GM19238 (cell line): ENCODE results near the gene MGLL.

Experiments
- DNase-seq: peaks from one replicate; pipeline ENCODE4 v3.0.0; 2011; ENCODE audit warnings: low spot score; ENCODE audit not compliant: insufficient read length

The MGLL gene

DNA sequence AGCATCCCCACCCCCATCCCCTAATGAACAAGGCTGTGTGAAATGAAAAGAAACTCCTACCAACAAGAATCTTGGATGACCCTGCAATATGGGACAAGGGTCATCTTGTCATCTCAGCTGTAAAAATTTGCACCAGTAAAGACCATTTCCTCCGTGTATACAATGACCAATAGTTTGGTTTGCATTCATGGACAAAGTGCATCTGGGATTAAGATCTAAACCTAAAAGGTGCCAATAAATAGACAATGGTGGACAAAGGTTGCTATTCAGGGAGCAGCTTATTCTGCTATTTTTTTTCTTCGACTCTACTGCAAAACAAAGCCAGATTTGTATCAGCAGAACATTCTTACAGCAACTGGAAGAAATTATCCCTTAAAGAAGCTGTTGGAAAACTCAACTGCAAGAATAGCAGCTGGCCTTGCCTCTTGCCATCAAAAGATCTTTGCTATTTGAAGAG, 8.0 kb downstream of the MGLL start:
- no peak for DNase-seq

DNA sequence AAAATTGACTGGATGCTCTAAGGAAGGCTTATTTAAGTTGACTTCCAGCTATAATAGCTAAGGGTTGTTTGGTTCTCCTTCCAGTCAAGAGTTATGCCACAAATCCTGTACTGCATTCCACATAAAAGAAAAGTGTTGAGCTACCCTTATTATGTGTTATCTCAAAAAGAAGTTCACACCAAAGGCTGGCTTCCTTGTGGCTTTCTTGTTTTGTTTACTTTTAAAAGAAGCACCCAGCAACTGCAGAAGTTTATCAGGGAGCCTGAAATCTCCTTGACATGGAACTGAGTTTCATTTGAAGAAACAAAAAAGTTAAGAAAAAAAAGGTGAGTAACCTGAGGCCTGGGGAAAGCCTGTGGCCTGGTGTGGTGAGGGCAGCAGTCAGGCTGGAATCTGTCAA, 10.2 kb downstream of the MGLL start:
- DNase-seq: no peak

DNA sequence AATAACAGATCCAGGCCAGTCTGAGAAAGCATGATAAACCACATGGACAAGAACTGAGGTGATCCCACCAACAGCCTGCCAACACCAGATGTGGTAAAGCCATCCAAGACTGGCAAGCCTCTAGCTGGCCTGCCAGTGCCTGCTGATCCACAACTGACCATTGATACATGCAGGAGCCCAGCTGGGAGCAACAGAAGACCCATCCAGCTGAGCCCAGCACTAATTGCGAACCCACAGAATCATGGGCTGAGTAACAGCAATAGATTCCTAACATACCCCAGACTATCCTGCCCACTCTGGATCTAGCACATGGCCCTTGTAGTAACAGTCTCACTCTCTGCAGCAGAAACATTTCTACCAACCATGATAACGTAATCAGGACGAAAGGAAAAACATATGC, 10.6 kb downstream of the MGLL start:
- DNase-seq: no peak

DNA sequence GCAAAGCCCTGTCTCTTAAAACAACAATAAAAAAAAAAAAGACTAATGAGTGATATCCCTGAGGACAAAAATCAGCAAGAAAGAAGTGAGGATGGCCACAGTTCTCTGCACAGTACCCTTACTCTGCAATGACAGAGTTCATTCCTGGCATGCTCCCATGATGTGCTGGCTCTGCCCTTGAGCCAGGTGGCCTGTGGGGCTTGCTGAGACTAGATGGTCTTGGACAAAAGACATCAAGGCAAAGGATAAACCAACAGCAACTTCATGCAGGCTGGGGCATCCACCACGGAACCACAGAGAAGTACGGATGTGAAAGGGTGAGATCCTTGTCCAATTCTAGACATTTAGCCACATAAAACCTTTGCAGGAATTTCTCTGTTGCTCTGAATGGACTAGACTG, 12.7 kb downstream of the MGLL start:
- DNase-seq: no peak

DNA sequence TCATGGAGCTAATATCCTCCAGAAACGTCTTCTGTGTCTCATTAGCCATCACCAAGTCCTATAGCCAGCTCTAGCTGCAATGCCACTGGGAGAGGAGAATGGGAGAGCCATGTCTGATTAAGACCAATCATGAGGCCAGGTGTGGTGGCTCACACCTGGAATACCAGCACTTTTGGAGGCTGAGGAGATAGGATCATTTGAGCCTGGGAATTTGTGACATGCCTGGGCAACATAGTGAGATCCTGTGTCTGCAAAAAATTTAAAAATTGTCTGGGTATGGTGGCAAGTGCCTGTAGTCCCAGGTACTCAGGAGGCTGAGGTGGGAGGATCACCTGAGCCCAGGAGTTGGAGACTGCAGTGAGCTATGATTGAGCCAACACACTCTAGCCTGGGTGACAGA, 13.1 kb downstream of the MGLL start:
- DNase-seq: no peak

DNA sequence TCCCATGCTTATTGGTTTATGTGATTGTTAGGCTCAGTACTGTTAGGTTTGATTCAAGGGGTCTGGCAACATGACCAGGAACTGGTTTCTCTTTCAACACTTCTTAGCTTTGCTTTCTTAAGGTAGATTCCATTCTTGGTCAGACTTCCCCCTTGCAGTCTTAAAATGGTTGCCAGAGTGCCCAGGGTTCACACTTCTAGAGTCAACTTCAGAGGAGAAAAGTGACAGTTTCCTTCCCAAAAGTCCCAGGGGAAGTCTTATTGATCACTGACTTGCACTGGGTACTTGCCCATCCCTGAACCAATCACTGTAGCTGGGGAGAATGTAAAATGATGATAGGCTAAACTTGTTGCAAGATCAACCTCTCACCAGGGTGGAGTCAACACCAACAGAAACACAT, 14.1 kb downstream of the MGLL start:
- peak; percentile 30 for DNase-seq

DNA sequence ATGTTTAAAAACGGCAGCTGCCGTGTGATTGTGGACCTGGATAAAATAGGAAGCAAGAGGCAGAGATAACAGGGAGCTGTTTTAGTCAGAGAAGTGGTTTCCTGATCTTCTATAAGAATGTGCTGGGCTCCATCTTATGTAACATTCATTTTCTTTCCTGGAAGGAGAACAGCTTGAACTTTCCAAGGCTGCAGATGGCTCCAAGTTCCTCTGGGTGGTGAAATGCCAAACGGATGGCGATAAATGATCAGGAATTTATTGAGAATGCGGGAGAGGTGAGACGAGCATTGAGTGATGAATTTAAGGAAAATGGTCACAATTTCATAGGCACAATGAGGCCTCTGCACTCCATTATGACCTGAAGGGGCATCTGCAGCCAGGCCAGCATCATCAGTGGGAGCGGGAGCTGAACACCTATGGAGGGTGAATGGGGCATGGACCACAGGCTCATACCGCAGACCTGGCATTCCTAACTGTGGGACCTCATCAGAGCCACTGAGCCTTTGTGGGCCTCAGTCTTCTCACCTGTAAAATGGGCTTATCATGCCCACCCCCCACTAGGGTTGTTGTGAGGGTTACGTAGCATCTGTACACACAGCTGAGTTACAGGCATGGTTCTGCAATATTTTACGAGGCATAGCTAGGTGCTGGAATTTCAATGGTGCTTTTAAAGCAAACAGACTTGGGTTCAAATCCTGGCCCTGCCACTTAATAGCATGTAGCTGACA, 17.1 kb downstream of the MGLL start:
- DNase-seq: no peak

DNA sequence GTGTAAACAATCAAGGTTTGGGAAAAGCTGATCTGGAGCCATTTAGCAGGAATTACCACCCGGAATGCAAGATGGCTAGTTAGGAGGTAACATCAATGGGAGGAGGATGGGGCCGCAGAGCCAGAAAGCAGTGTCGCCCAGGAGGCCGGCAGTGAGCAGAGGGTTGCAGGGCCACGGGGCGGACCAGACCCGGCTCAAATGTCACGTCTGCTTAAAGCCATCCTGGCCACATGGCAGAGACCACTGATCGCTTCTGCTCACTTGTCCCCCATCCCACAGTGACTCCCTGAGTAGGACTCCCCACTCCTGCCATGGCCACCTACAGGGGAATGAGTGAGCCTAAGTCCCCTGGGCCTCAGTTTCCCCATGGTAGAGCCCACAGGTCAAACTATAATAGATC, 18.2 kb downstream of the MGLL start:
- DNase-seq: no peak

DNA sequence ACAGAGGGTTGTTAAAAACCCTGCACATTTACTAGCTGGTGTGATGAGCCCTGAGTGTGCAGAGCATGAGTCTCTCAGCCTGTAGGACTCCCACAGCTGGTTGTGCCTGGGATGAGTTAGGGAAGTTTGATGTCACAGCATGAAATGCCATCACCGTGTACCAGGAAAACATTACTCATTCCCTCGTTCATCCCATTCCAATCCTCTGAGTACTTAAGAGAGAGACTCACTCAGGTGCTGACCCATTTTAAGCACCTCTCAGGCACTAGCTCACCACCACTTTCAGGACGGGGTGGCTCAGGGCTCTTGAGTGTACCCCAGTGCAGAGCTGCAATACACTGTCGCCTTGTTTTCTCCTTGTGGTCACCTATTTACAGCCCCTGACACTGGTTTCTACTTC, 18.7 kb downstream of the MGLL start:
- DNase-seq: no peak

DNA sequence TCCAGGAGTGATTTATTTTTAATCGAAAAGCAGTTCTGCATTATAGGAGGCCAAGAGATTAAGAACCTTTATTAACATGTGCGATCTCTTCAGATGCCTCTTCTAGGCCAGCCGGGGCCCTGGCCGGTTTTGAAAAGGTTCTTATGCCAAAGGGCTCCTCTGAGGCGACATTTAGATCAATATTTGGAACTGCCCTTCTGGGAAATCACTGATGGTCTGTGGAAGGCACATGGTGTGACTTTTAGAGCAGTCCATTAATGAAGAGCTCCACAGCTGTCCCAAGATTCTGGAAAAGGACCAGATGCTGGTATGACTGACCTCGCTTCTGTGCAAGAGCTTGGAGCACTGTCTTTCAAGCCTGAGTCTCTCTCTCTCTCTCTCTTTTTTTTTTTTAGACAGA, 19.7 kb downstream of the MGLL start:
- no peak for DNase-seq

DNA sequence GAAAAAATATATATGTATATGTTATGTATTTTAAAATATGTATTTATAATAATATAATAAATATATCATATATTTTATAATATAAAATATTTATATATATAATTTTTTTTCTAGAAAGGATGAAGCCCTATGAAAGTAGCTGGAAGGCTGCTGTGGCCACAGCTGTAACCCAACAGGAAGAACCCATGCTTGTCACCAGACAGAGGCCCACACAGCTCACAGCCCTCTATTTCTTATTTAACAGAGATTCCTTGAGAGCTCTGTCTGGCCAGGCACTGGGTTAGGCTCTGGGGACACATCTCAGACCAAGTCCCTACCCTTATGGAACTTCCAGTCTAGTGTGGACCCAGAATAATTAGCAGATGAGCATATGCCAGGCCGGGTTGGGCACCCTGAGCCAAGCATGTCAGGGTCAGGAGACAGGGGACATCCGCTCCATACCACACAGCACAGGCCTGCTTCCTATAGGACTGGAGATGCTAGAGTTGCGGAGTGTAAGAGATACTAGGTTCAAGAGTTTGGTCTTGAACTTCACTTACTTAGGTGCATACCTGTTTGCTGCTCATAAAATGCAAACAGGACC, 20.5 kb downstream of the MGLL start:
- DNase-seq: no peak

DNA sequence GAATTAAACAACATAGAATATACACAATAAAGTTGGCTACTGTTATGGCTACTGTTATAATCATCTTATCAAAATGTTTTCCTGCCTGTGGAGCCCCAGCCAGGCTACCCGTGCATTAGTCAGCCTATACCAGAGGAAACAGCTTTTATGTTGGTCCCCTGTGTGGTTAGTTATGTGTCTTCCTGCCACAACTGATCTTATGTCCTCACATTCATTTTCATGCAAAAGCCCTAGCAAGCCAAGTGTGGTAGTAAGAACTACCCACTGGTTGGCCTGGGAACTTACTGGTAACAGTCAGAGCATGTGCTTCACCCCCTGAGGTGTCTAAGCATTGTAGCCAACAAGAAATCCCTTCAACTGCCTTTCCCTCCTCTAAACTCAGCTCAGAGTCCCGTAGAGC, 21.8 kb downstream of the MGLL start:
- peak; percentile 23 for DNase-seq

DNA sequence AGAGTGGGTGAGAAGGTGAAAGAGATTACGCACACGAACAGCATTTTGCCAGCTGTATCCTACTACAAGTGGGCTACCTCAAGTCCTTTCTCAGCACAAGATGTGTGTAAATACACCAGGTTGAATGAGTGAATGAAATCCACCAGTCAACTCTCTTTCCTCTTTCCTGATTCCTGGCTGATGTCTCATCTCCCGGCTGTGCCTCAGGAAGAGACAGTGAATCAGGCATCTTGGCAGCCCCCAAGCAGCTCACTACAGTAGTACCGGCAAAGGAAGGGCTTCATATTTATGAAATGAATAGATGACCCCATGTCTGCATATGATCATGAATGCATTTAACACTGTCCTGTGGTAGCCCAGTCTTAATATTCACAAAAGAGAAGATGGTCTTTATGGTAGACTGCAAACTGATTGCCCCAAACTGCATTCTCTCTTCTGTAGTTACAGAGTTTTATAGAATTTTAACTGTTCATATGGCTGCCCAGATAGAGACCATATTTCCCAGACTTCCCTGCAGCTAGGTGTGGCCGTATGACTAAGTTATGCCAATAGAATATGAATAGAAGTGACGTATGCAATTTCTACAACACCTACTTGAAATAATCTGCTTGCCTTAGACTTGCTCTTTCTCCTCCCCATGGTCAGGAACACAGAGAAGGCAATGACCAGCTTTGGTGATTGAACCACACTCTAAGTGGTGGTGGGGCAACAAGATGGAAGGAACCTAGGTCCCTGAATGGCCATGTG, 22.7 kb downstream of the MGLL start:
- DNase-seq: no peak

DNA sequence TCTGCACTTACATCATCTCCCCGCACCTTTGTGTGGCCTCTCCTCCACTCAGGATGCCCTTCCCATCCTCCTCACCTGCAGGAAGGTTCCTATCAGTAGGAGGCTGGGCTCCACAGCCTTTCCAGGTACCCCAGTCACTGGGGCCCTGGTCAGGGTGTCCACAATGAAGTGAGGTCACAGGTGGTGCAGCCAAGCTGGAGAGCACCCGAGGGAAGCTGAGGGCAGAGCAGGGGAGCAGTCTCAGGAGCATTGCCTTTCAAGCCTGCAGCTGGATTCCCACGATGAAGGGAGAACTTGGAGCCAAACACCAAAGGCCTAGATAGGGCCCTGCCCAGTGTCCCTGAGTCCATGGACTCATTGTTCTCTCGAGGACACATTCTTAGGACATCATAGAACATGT, 23.6 kb downstream of the MGLL start:
- no peak for DNase-seq

DNA sequence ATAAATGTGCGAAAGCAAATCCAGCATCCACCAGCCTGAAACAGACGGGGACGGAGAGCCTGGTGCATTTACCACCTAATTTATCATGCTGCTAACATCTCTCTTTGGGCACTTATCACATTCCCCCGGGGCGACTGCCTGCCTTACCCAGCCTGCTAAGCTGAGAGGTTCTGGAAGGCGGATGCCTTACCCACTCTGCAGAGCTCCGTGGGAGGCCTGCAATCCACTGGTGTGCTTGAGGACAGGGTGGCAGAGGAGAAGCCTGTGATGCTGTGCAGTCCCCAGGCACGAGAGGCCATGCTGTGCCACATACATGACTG, 25.5 kb downstream of the MGLL start:
- no peak for DNase-seq

DNA sequence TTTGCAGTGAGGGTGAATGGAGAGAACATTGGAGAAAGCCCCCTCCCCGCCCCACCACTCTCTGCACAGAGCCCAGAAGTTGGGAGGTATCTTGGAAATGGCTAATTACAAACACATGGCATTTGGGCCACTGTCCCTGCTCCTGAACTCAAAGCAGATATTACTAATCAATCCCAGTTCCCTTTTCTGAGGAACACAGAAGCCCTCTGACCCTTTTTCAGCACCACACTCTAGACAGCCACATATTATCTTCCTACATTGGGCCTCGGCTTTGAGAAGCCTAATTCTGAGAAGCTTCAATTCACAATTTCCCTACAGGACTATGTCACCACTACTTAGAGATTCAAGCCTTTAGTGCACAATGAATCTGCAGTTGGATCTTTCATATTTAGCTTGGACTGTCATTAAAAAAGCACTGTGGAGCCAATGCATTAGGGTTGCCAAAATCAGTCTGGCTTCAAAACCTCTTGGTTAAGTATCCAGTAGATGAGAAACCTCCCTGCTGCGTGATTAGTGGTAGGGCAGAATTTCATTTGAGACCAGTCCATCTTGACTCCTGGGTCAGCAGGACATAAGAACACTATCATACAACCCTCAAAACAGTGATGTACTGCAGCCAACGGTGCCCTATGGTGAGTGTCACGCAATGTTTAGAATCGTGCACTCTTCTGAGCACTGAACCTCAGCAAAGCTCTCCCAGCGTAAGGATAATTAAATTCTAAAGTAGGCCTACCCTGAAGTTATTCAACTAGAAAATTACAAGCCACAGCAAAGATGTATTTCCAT, 26.1 kb downstream of the MGLL start:
- no peak for DNase-seq

DNA sequence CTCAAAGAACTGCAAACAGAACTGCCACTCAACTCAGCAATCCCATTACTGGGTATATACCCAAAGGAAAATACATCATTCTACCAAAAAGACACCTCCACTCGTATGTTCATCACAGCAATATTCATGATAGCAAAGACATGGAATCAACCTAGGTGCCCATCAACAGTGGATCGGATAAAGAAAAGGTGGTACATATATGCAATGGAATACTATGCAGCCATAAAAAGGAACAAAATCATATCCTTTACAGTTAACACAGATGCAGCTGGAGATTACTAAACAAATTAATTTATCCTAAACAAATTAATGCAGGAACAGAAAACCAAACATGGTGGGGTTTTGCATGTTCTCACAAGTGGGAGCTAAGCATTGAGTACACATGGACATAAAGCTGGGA, 27.3 kb downstream of the MGLL start:
- DNase-seq: no peak

DNA sequence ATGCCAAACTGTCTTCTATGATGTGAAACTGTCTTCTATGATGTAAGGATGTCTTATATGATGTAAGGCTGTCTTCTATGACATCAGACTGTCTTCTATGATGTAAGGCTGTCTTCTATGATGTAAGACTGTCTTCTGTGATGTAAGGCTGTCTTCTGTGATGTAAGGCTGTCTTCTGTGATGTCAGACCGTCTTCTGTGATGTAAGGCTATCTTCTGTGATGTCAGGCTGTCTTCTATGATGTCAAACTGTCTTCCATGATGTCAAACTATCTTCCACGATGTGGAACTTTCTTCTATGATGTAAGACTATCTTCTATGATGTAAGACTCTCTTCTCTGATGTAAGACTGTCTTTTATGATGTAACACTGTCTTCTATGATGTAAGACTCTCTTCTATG, 27.9 kb downstream of the MGLL start:
- no peak for DNase-seq

DNA sequence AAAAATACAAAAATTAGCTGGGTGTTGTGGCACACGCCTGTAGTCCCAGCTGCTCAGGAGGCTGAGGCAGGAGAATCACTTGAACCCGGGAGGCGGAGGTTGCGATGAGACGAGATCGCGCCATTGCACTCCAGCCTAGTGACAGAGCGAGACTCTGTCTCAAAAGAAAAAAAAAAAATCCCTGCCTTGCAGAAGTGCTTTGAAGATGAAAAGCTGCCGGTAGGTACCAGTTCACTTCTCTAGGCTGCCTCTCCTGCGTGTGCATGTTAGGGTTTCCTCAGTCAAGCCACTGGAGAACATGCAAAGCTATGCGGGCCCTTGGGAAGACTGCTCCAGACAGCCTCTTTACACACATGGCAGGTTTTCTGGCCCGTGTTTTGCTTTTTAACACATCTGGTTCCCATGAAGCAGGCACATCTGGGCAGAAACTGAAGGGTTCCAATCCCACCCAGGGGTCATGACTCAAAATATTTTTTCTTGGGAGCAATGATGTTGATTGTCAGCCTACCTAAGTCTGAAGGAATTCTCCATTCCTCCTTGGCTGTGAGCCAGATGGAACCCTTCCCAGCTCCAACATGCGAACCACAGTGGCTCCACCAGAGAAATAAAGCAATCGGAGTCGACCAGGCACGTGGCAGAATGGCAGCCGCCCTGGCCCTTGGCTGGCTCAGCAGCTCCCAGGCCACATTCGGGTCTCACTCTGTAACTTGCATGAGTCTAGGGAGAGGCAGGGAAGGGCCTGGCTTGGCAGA, 29.6 kb downstream of the MGLL start:
- DNase-seq: no peak

DNA sequence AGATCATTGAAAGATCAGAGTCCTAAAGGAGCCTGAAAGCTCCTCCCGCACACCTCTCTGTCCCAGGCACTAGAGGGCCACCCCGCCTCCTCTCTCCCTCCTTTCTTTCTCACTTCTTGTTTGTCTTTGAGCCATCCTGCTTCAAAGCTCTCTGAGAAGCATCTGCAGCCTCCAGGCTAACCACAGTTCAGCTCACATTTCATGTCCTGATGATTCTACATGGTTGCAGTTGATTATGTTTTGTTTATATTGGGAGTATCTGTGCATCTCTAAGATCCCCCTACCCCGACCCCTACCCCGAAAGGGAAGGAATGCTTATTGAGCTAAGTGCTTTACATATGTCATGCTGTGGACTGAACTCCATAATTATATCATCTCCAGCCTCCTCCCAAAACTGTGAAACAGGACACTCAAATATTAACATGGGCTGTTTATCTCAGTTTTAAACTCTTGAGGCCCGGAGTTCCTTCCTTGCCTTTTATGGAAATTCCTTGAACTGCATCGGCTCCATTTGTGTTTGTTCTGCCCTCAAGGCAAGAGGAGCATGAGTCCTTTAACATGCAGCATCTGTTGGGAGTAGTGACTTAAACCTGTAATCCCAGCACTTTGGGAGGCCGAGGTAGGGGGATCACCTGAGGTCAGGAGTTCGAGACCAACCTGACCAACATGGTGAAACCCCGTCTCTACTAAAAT, 30.9 kb downstream of the MGLL start:
- peak; percentile 77 for DNase-seq

DNA sequence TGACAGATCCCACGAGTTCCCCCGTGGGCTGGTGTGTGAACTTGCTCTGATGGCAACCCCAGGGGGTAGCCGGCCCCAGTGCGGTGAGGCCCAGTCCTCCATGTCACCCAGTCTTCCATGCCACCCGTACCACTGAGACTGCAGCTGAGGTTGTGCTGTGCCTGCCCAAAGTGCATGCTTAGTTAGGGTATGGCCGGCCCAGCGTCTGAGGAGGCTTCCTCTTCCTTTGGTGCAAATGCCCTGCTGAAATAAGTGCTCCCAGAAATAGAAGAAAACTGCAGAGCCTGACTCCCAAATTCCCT, 31.5 kb downstream of the MGLL start:
- DNase-seq: no peak
